Astrocyte of the spinal cord (primary cell): ENCODE data around the gene THOC6.

ENCODE experiments used
- DNase-seq: peaks from one replicate; pipeline ENCODE4 v3.0.0; 2011; ENCODE audit warnings: low read depth, low spot score
- H3K4me3 ChIP-seq: 2 replicates; pipeline ENCODE4 v1.5.1; 2011; ENCODE audit warnings: low read depth, mild to moderate bottlenecking, low read length, moderate library complexity
- CTCF ChIP-seq: IDR thresholded peaks from 2 replicates; pipeline ENCODE4 v1.5.1; 2012; ENCODE audit warnings: low read depth, mild to moderate bottlenecking, low read length, inconsistent platforms
- in situ Hi-C: cut with HindIII; loops from 2 replicates; pipeline ENCODE4 v1.10.0; 2017; ENCODE audit warnings: low sequenced_read_pairs

Gene THOC6

GRCh38 chr16:2985462-2985861 lies 38.4 kb upstream of the THOC6 start:
- no peak for TF ChIP-seq CTCF
- H3K4me3 ChIP-seq = no peak overlapping the region
- DNase-seq = no peak
- in situ Hi-C loops = no loop called here

GRCh38 chr16:2985893-2986355 lies 37.9 kb upstream of the THOC6 start:
- TF ChIP-seq CTCF = no peak
- DNase-seq = no peak
- H3K4me3 ChIP-seq = no peak overlapping the region
- in situ Hi-C loops = no loop called here

GRCh38 chr16:2986623-2987188 lies 37.1 kb upstream of the THOC6 start:
- TF ChIP-seq CTCF = no peak
- H3K4me3 ChIP-seq = no peak overlapping the region
- DNase-seq = no peak
- in situ Hi-C loops = no loop called here

GRCh38 chr16:2987286-2987685 lies 36.5 kb upstream of the THOC6 start:
- no peak overlapping the region for H3K4me3 ChIP-seq
- in situ Hi-C loops = no loop called here
- no peak for TF ChIP-seq CTCF
- no peak for DNase-seq

GRCh38 chr16:2987833-2988232 lies 36.0 kb upstream of the THOC6 start:
- H3K4me3 ChIP-seq = no peak overlapping the region
- in situ Hi-C loops = no loop called here
- DNase-seq = no peak
- no peak for TF ChIP-seq CTCF

GRCh38 chr16:2988590-2989099 lies 35.2 kb upstream of the THOC6 start:
- TF ChIP-seq CTCF = no peak
- DNase-seq = no peak
- in situ Hi-C loops = no loop called here
- no peak overlapping the region for H3K4me3 ChIP-seq
